Measurements from ENCODE around the gene DNAJC5.
"Not testable (repeated sequence)": the region's sequence is repeated elsewhere in the genome, so short reads cannot be mapped to it uniquely, and the experiment has no call there.

The DNAJC5 gene

GRCh38 chr20:63894358-63895201, at the start of gene DNAJC5:
Gene DNAJC5, plus strand, starts transcription at chr20:63895126. Its CDS starts 33,220 bp downstream, at chr20:63928346.
- Histone ChIP-seq H3K9me3 (ENCODE audit: control insufficient read depth, insufficient read depth, low read length) (no peaks in the 10 kb centered on the region), H3K4me1 (ENCODE audit: control insufficient read depth, insufficient read depth, low read length) (peaks cover 3% of the 10 kb centered on the region), H3K4me3 (ENCODE audit: low read depth, low read length) (peak within 1 kb of the TSS; percentile 64), H3K36me3 (ENCODE audit: control insufficient read depth, insufficient read depth, low read length) (peaks cover 18% of the 10 kb centered on the region), H3K27me3 (ENCODE audit: control insufficient read depth, insufficient read depth, low read length) (no peaks in the 10 kb centered on the region), H3K9ac (ENCODE audit: low read depth, low read length) (no peak within 1 kb of the TSS)

GRCh38 chr20:63846128-63846771, 48.7 kb upstream of the DNAJC5 start:
- Histone ChIP-seq H3K9ac (ENCODE audit: low read depth, low read length) (peak overlapping the region; percentile 47), H3K4me3 (ENCODE audit: low read depth, low read length) (peak overlapping the region; percentile 48), H3K36me3 (ENCODE audit: control insufficient read depth, insufficient read depth, low read length) (no peaks in the 10 kb centered on the region), H3K4me1 (ENCODE audit: control insufficient read depth, insufficient read depth, low read length) (peaks cover 16% of the 10 kb centered on the region), H3K9me3 (ENCODE audit: control insufficient read depth, insufficient read depth, low read length) (no peaks in the 10 kb centered on the region), H3K27me3 (ENCODE audit: control insufficient read depth, insufficient read depth, low read length) (no peaks in the 10 kb centered on the region)

- Histone ChIP-seq H3K36me3 (ENCODE audit: control insufficient read depth, insufficient read depth, low read length) (no peaks in the 10 kb centered on the region), H3K9ac (ENCODE audit: low read depth, low read length) (no peak overlapping the region), H3K9me3 (ENCODE audit: control insufficient read depth, insufficient read depth, low read length) (no peaks in the 10 kb centered on the region), H3K4me1 (ENCODE audit: control insufficient read depth, insufficient read depth, low read length) (peaks cover 16% of the 10 kb centered on the region), H3K4me3 (ENCODE audit: low read depth, low read length) (peak overlapping the region; percentile 45), H3K27me3 (ENCODE audit: control insufficient read depth, insufficient read depth, low read length) (no peaks in the 10 kb centered on the region)
Observed at GRCh38 chr20:63846888-63847236, 48.1 kb upstream of the DNAJC5 start.

- Histone ChIP-seq H3K4me1 (ENCODE audit: control insufficient read depth, insufficient read depth, low read length) (peaks cover 16% of the 10 kb centered on the region), H3K36me3 (ENCODE audit: control insufficient read depth, insufficient read depth, low read length) (no peaks in the 10 kb centered on the region), H3K27me3 (ENCODE audit: control insufficient read depth, insufficient read depth, low read length) (no peaks in the 10 kb centered on the region), H3K4me3 (ENCODE audit: low read depth, low read length) (peak overlapping the region; percentile 45), H3K9me3 (ENCODE audit: control insufficient read depth, insufficient read depth, low read length) (no peaks in the 10 kb centered on the region), H3K9ac (ENCODE audit: low read depth, low read length) (no peak overlapping the region)
Observed at GRCh38 chr20:63847237-63848002, 47.5 kb upstream of the DNAJC5 start.

- no peak overlapping the region for H3K4me3 ChIP-seq (ENCODE audit: low read depth, low read length)
- H3K9ac ChIP-seq (ENCODE audit: low read depth, low read length), result no peak overlapping the region
- no peaks in the 10 kb centered on the region for H3K27me3 ChIP-seq (ENCODE audit: control insufficient read depth, insufficient read depth, low read length)
- no peaks in the 10 kb centered on the region for H3K36me3 ChIP-seq (ENCODE audit: control insufficient read depth, insufficient read depth, low read length)
- no peaks in the 10 kb centered on the region for H3K9me3 ChIP-seq (ENCODE audit: control insufficient read depth, insufficient read depth, low read length)
- peaks cover 16% of the 10 kb centered on the region for H3K4me1 ChIP-seq (ENCODE audit: control insufficient read depth, insufficient read depth, low read length)
Observed at GRCh38 chr20:63848003-63848911, 46.7 kb upstream of the DNAJC5 start.

GRCh38 chr20:63850689-63851547, 44.0 kb upstream of the DNAJC5 start:
- Histone ChIP-seq H3K27me3 (ENCODE audit: control insufficient read depth, insufficient read depth, low read length) (no peaks in the 10 kb centered on the region), H3K4me1 (ENCODE audit: control insufficient read depth, insufficient read depth, low read length) (peaks cover 13% of the 10 kb centered on the region), H3K4me3 (ENCODE audit: low read depth, low read length) (no peak overlapping the region), H3K9me3 (ENCODE audit: control insufficient read depth, insufficient read depth, low read length) (no peaks in the 10 kb centered on the region), H3K9ac (ENCODE audit: low read depth, low read length) (no peak overlapping the region), H3K36me3 (ENCODE audit: control insufficient read depth, insufficient read depth, low read length) (no peaks in the 10 kb centered on the region)

GRCh38 chr20:63851548-63851943, 43.4 kb upstream of the DNAJC5 start:
- H3K36me3 ChIP-seq (ENCODE audit: control insufficient read depth, insufficient read depth, low read length); H3K27me3 ChIP-seq (ENCODE audit: control insufficient read depth, insufficient read depth, low read length); H3K9ac ChIP-seq (ENCODE audit: low read depth, low read length); H3K9me3 ChIP-seq (ENCODE audit: control insufficient read depth, insufficient read depth, low read length); H3K4me3 ChIP-seq (ENCODE audit: low read depth, low read length): not testable (repeated sequence)
- peaks cover 15% of the 10 kb centered on the region for H3K4me1 ChIP-seq (ENCODE audit: control insufficient read depth, insufficient read depth, low read length)

- H3K9ac ChIP-seq (ENCODE audit: low read depth, low read length), result peak overlapping the region; percentile 16
- not testable (repeated sequence) for H3K9me3 ChIP-seq (ENCODE audit: control insufficient read depth, insufficient read depth, low read length); H3K4me3 ChIP-seq (ENCODE audit: low read depth, low read length); H3K27me3 ChIP-seq (ENCODE audit: control insufficient read depth, insufficient read depth, low read length); H3K36me3 ChIP-seq (ENCODE audit: control insufficient read depth, insufficient read depth, low read length)
- H3K4me1 ChIP-seq (ENCODE audit: control insufficient read depth, insufficient read depth, low read length), result peaks cover 11% of the 10 kb centered on the region
Observed at GRCh38 chr20:63853733-63854068, 41.2 kb upstream of the DNAJC5 start.

- Histone ChIP-seq H3K36me3 (ENCODE audit: control insufficient read depth, insufficient read depth, low read length) (no peaks in the 10 kb centered on the region), H3K9me3 (ENCODE audit: control insufficient read depth, insufficient read depth, low read length) (no peaks in the 10 kb centered on the region), H3K4me1 (ENCODE audit: control insufficient read depth, insufficient read depth, low read length) (peaks cover 14% of the 10 kb centered on the region), H3K9ac (ENCODE audit: low read depth, low read length) (peak overlapping the region; percentile 16), H3K4me3 (ENCODE audit: low read depth, low read length) (no peak overlapping the region), H3K27me3 (ENCODE audit: control insufficient read depth, insufficient read depth, low read length) (no peaks in the 10 kb centered on the region)
Observed at GRCh38 chr20:63854069-63854765, 40.7 kb upstream of the DNAJC5 start.

- peaks cover 17% of the 10 kb centered on the region for H3K4me1 ChIP-seq (ENCODE audit: control insufficient read depth, insufficient read depth, low read length)
- no peaks in the 10 kb centered on the region for H3K9me3 ChIP-seq (ENCODE audit: control insufficient read depth, insufficient read depth, low read length)
- H3K4me3 ChIP-seq (ENCODE audit: low read depth, low read length), result peak overlapping the region; percentile 30
- H3K27me3 ChIP-seq (ENCODE audit: control insufficient read depth, insufficient read depth, low read length), result no peaks in the 10 kb centered on the region
- no peaks in the 10 kb centered on the region for H3K36me3 ChIP-seq (ENCODE audit: control insufficient read depth, insufficient read depth, low read length)
- peak overlapping the region; percentile 60 for H3K9ac ChIP-seq (ENCODE audit: low read depth, low read length)
Observed at GRCh38 chr20:63854766-63855362, 40.1 kb upstream of the DNAJC5 start.
